Tibial nerve (tissue), 4 donors: ENCODE data around the gene GM2A. TPM values are rescaled to one million over a fixed set of nuclear protein-coding genes. Genes with fewer than 3 reads are reported as not detected.
A peak's percentile ranks its signal among the peaks of the same experiment; 100 is the strongest.
"Not testable (repeated sequence)": the region's sequence is repeated elsewhere in the genome, so short reads cannot be mapped to it uniquely, and the experiment has no call there.

Experiments
- DNase-seq, 2 donors: peaks; one replicate each; pipeline ENCODE4 v3.0.0-alpha.2; 2019; ENCODE audit warnings: low spot score in 2 of 2
- H3K27ac ChIP-seq, 4 donors: fragments of 200-600 bp; sonication (generic) in 3 of 4; one replicate each; pipeline ENCODE4 v1.5.1; 2017 to 2019; ENCODE audit warnings: mild to moderate bottlenecking in 1 of 4
- H3K27me3 ChIP-seq, 2 donors: fragments of 200-600 bp; sonication (generic) in 1 of 2; one replicate each; pipeline versions ENCODE4 v1.5.1 to v1.6.0; 2017 to 2019
- H3K36me3 ChIP-seq, 3 donors: fragments of 200-600 bp; sonication (generic); one replicate each; pipeline ENCODE4 v1.5.1; 2018 to 2019
- H3K4me1 ChIP-seq, 4 donors: fragments of 200-600 bp; sonication (generic) in 3 of 4; one replicate each; pipeline ENCODE4 v1.5.1; 2017 to 2019
- H3K4me3 ChIP-seq, 4 donors: fragments of 200-600 bp; sonication (generic) in 3 of 4; one replicate each; pipeline ENCODE4 v1.5.1; 2017 to 2019; ENCODE audit warnings: mild to moderate bottlenecking in 1 of 4, moderate library complexity in 1 of 4
- H3K9me3 ChIP-seq, 4 donors: fragments of 200-600 bp; sonication (generic) in 3 of 4; one replicate each; pipeline ENCODE4 v1.5.1; 2017 to 2019
- CTCF ChIP-seq, 5 experiments: fragments of 200-600 bp in 3 of 5; fragments of 450-650 bp in 2 of 5; sonication (generic) in 3 of 5; IDR thresholded peaks; one replicate each; pipeline ENCODE4 v1.5.1; 2016 to 2019; ENCODE audit warnings: antibody characterized with exemption in 5 of 5, mild to moderate bottlenecking in 3 of 5, moderate library complexity in 2 of 5
- EP300 ChIP-seq, 2 donors: sonication (generic); formaldehyde crosslinking; IDR thresholded peaks; one replicate each; pipeline ENCODE4 v1.6.1; 2017; ENCODE audit warnings: antibody characterized with exemption in 2 of 2, mild to moderate bottlenecking in 1 of 2
- POLR2A ChIP-seq, 2 donors: fragments of 450-650 bp; IDR thresholded peaks; one replicate each; pipeline ENCODE4 v1.6.1; 2017; ENCODE audit warnings: antibody characterized with exemption in 2 of 2, mild to moderate bottlenecking in 2 of 2, moderate library complexity in 2 of 2
- WGBS, 2 donors: methylation state at CpG; one replicate each; pipeline ENCODE4 v1.1.5; 2018; 5-methylcytosine and 5-hydroxymethylcytosine counted together
- total RNA-seq, 4 donors: library from RNA; depleted of rRNA; stranded (reverse); fragments of >200 nt; gene quantifications; one replicate each; pipeline ENCODE4 v1.1.0, GENCODE V29; 2016

GM2A gene
- total RNA-seq, 4 donors from 2014 or later = 30.3 to 37.5 (median 33.7) TPM

DNA sequence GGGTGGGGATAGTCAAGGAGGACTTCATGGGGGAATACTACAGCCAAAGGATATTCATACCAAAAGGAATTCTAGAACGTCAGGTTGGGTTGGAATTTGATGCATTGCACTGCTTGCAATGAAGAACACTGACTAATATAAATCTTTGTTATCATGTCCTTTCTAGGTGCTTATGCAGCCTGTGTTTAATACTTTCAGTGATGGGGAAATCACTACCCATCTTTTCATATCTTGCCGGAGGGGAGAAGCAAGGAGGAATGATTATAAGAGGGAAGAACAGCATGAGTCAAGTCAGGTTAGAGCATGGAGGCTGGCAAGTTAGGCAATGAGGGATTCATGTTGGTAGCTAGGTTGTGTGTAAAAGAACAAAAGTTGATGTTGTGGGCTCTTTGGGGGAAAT, 24.0 kb upstream of the GM2A start:
- Histone ChIP-seq H3K36me3 (no peaks in the 10 kb centered on the region), H3K9me3 (no peaks in the 10 kb centered on the region), H3K4me1 (peaks cover 0 to 10% (median 4%) of the 10 kb centered on the region in 4 donors), H3K27me3 (no peaks in the 10 kb centered on the region), H3K4me3 (no peak overlapping the region), H3K27ac (no peak overlapping the region)
- 70 to 82% methylated on average over 2 of the region's 2 CpGs for WGBS, 2 donors
- DNase-seq = no peak
- TF ChIP-seq CTCF (IDR thresholded peaks at IDR 0.05) = no peak
- TF ChIP-seq EP300 (IDR thresholded peaks at IDR 0.05) = no peak

- no peak overlapping the region for H3K4me3 ChIP-seq
- no peaks in the 10 kb centered on the region for H3K9me3 ChIP-seq
- no peaks in the 10 kb centered on the region for H3K27me3 ChIP-seq
- peak in 1 of 2 donors; percentile 31 for TF ChIP-seq EP300 (IDR thresholded peaks at IDR 0.05)
- no peak for TF ChIP-seq POLR2A (IDR thresholded peaks at IDR 0.05)
- TF ChIP-seq CTCF (IDR thresholded peaks at IDR 0.05) = no peak
- DNase-seq = no peak
- WGBS, 2 donors = 57 to 64% methylated on average over 6 of the region's 6 CpGs
- H3K27ac ChIP-seq = peak overlapping the region in 1 of 4 donors; percentile 12
- no peaks in the 10 kb centered on the region for H3K36me3 ChIP-seq
- peaks cover 0 to 13% (median 5%) of the 10 kb centered on the region in 4 donors for H3K4me1 ChIP-seq
These were observed 22.8 kb upstream of the GM2A start for GRCh38 chr5:151230048-151230680.

DNA sequence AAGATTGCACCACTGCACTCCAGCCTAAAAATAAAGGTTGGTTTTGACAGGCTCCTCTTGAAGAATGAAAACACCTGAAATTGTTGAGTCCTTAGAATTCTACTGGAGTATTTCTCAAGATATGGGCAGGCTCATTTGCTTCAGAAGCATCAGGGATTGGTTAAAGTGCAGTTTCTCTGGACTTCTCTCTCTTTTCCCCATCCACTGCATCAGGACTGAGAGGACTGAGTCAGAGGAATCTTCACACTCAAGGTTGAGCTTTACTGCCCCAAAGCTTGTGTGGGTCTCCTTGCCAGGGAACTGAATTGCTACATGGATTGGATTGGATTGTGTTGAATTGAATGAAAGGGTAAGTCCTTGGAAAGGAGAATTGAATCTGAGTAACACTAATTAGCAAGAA, 21.6 kb upstream of the GM2A start:
- H3K4me3 ChIP-seq = no peak overlapping the region
- TF ChIP-seq EP300 (IDR thresholded peaks at IDR 0.05) = no peak
- no peaks in the 10 kb centered on the region for H3K27me3 ChIP-seq
- peaks cover 0 to 15% (median 7%) of the 10 kb centered on the region in 4 donors for H3K4me1 ChIP-seq
- no peaks in the 10 kb centered on the region for H3K36me3 ChIP-seq
- no peak overlapping the region for H3K27ac ChIP-seq
- no peaks in the 10 kb centered on the region for H3K9me3 ChIP-seq
- DNase-seq = no peak

GRCh38 chr5:151233616-151234085, 19.3 kb upstream of the GM2A start:
- WGBS, 2 donors = 90 to 93% methylated on average over 8 of the region's 8 CpGs
- Histone ChIP-seq H3K27ac (no peak overlapping the region), H3K4me3 (no peak overlapping the region), H3K27me3 (peaks cover 0 to 2% of the 10 kb centered on the region in 2 donors), H3K36me3 (no peaks in the 10 kb centered on the region), H3K4me1 (peaks cover 0 to 20% (median 7%) of the 10 kb centered on the region in 4 donors), H3K9me3 (no peaks in the 10 kb centered on the region)
- DNase-seq = no peak
- no peak for TF ChIP-seq EP300 (IDR thresholded peaks at IDR 0.05)
- TF ChIP-seq CTCF (IDR thresholded peaks at IDR 0.05) = no peak
- TF ChIP-seq POLR2A (IDR thresholded peaks at IDR 0.05) = no peak

- peaks cover 0 to 4% of the 10 kb centered on the region in 2 donors for H3K27me3 ChIP-seq
- no peak for TF ChIP-seq POLR2A (IDR thresholded peaks at IDR 0.05)
- no peak for TF ChIP-seq CTCF (IDR thresholded peaks at IDR 0.05)
- peak; percentile 11 to 75 for TF ChIP-seq EP300 (IDR thresholded peaks at IDR 0.05)
- peak overlapping the region in 3 of 4 donors; percentile 34 to 67 (median 65) for H3K27ac ChIP-seq
- H3K9me3 ChIP-seq = no peaks in the 10 kb centered on the region
- no peaks in the 10 kb centered on the region for H3K36me3 ChIP-seq
- WGBS, 2 donors = 35 to 36% methylated on average over 17 of the region's 17 CpGs
- no peak overlapping the region for H3K4me3 ChIP-seq
- H3K4me1 ChIP-seq = peaks cover 0 to 20% (median 7%) of the 10 kb centered on the region in 4 donors
- peak; percentile 60 to 72 for DNase-seq
These were observed 18.3 kb upstream of the GM2A start for GRCh38 chr5:151234476-151235238.

GRCh38 chr5:151235239-151235571, 17.8 kb upstream of the GM2A start:
- H3K4me3 ChIP-seq, DNase-seq, H3K36me3 ChIP-seq, H3K9me3 ChIP-seq, H3K27me3 ChIP-seq: not testable (repeated sequence)
- Histone ChIP-seq H3K27ac (peak overlapping the region in 3 of 4 donors; percentile 34 to 67 (median 65)), H3K4me1 (peaks cover 0 to 20% (median 7%) of the 10 kb centered on the region in 4 donors)
- WGBS, 2 donors = 95% methylated on average over 6 of the region's 6 CpGs
